ENCODE data around the gene SLC17A4.

Gene SLC17A4

GRCh38 chr6:25750906-25751305 lies 3.6 kb upstream of the SLC17A4 start:
- no peaks in the 10 kb centered on the region for H3K9me3 ChIP-seq (ENCODE audit: control insufficient read depth in 2 of 2, low read length in 2 of 2)
- no peak overlapping the region for H3K4me3 ChIP-seq (ENCODE audit: low read length in 2 of 2)
- no peak overlapping the region for H3K9ac ChIP-seq (ENCODE audit: low read length in 2 of 2)
- H3K27ac ChIP-seq (ENCODE audit: low read length): no peak overlapping the region
- H3K36me3 ChIP-seq (ENCODE audit: control insufficient read depth in 2 of 2, insufficient read depth in 2 of 2, low read length in 2 of 2): no peaks in the 10 kb centered on the region
- H3K4me1 ChIP-seq (ENCODE audit: control insufficient read depth, insufficient read depth, low read length): no peaks in the 10 kb centered on the region
- no peaks in the 10 kb centered on the region for H3K27me3 ChIP-seq (ENCODE audit: control insufficient read depth in 1 of 2, insufficient read depth in 2 of 2, low read length in 2 of 2)

DNA sequence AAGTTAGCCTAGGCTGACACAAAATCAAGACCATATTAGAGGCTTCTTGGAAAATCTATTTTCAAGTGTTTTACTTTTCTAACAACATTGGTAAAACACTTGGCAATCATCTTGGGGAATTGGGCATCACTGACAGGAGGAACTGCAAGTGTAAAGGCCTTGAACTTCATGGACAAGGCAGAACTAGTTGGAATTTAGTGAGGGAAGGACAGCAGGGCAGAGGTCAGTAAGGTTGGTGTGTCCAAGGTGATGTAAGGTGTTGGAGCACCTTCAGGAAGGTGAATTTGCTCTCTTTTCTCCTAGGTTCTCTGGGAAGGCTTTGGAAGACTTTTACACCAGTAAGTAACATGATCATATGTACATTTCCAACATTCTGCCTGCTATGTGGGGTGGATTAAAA lies 1.5 kb upstream of the SLC17A4 start:
- H3K27ac ChIP-seq (ENCODE audit: low read length): no peak overlapping the region
- no peaks in the 10 kb centered on the region for H3K27me3 ChIP-seq (ENCODE audit: control insufficient read depth in 1 of 2, insufficient read depth in 2 of 2, low read length in 2 of 2)
- no peaks in the 10 kb centered on the region for H3K9me3 ChIP-seq (ENCODE audit: control insufficient read depth in 2 of 2, low read length in 2 of 2)
- no peak overlapping the region for H3K4me3 ChIP-seq (ENCODE audit: low read length in 2 of 2)
- H3K9ac ChIP-seq (ENCODE audit: low read length in 2 of 2): no peak overlapping the region
- no peaks in the 10 kb centered on the region for H3K36me3 ChIP-seq (ENCODE audit: control insufficient read depth in 2 of 2, insufficient read depth in 2 of 2, low read length in 2 of 2)
- no peaks in the 10 kb centered on the region for H3K4me1 ChIP-seq (ENCODE audit: control insufficient read depth, insufficient read depth, low read length)

DNA sequence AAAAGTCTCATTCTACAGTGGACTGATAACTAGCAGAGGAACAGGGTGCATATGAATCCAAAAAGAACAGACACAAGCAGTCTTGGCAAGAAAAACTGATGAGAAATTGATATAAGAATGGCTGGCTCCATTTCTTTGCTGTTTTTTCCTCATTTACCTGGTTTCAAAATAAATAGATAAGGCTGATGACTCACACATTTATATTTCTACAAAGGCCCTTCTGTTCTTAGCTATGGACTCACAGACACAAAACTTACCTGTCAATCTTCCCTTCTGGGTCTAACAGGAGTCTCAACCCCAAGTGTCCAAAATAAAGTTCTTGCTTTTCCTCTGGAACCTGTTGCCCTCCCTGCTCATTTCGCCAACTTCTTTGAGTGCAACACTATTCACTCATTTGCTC lies 941 bp downstream of the SLC17A4 start:
- no peaks in the 10 kb centered on the region for H3K36me3 ChIP-seq (ENCODE audit: control insufficient read depth in 2 of 2, insufficient read depth in 2 of 2, low read length in 2 of 2)
- H3K27ac ChIP-seq (ENCODE audit: low read length): no peak overlapping the region
- H3K4me1 ChIP-seq (ENCODE audit: control insufficient read depth, insufficient read depth, low read length): no peaks in the 10 kb centered on the region
- no peaks in the 10 kb centered on the region for H3K9me3 ChIP-seq (ENCODE audit: control insufficient read depth in 2 of 2, low read length in 2 of 2)
- no peaks in the 10 kb centered on the region for H3K27me3 ChIP-seq (ENCODE audit: control insufficient read depth in 1 of 2, insufficient read depth in 2 of 2, low read length in 2 of 2)
- no peak overlapping the region for H3K4me3 ChIP-seq (ENCODE audit: low read length in 2 of 2)
- H3K9ac ChIP-seq (ENCODE audit: low read length in 2 of 2): no peak overlapping the region

DNA sequence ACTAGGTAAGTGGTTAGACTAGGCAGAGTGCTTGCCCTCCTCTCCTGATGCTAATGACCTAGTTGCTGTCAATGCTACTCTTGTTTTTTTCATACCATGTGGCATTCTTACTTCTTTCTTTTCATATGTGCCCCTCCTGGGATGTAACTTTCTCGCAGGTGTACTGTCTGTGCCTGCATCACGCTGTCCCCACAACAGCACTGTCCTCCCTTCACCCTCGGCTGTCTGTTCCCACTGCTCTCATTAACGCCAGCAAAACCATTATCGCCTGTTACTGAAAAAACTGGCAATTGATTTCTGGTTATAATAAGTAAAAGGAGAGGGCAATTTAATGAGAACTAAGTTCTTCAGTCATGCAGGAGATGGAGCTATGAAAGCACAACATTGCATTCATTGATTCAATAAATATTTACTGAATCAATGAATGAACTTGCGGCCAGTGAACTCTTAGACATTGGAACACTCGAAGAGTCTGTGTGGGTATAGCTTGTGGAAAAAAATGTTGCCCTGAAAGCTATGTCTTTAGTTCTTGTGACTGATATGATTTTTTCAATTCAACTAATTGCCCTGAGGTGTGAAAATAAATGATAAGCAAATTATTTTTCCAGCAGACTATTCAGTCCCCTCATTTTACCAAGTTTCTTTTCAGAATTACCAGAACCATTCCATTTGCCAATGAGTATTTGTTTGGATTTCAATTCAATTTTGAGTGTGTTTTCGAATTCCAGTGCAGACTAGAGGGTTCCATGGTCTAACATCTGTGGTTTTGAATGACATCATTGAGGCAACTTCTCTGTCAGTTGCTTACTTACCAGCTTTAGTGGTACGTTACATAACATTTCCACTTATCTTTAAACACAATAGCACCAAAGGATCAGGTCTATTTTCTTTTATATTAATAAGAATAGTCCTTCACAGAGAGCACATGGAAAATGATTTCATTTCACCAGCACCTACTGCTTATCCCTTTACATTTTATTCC lies 2.1 kb downstream of the SLC17A4 start:
- H3K4me1 ChIP-seq (ENCODE audit: control insufficient read depth, insufficient read depth, low read length): no peaks in the 10 kb centered on the region
- no peak overlapping the region for H3K4me3 ChIP-seq (ENCODE audit: low read length in 2 of 2)
- no peak overlapping the region for H3K27ac ChIP-seq (ENCODE audit: low read length)

DNA sequence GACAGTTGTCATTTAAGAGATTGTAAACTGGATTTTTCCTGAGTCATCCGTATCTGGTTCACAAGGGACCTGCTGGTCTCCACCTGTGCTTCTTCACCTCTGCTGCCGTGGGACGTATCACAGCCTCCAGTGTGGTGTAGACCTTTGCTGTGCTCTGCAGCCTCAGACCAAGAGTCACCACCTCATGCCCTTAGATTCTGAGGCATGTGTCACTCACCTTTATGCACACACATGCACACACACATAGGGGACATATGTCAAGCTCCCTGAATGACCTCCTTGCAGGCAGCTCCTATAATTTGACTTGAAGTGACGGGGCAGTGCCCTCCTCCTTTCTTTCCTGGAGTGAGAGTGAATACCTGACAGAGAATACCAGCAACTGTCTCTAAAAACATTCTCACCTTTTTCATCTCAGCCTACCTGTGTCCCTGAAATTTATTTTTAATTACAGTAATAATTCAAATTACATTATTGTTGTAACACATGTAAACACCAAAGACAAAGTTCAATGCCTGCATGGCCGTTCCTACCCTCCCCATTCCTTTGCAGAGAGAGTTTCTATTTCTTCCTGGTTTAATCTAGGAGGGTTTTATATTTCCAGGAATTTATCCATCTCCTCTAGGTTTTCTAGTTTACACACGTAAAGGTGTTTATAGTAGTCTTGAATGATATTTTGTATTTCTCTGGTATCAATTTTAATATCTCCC lies 3.5 kb downstream of the SLC17A4 start:
- Histone ChIP-seq H3K4me3 (ENCODE audit: low read length in 2 of 2) (no peak overlapping the region), H3K27ac (ENCODE audit: low read length) (no peak overlapping the region), H3K4me1 (ENCODE audit: control insufficient read depth, insufficient read depth, low read length) (no peaks in the 10 kb centered on the region), H3K27me3 (ENCODE audit: control insufficient read depth in 1 of 2, insufficient read depth in 2 of 2, low read length in 2 of 2) (no peaks in the 10 kb centered on the region), H3K9me3 (ENCODE audit: control insufficient read depth in 2 of 2, low read length in 2 of 2) (no peaks in the 10 kb centered on the region), H3K9ac (ENCODE audit: low read length in 2 of 2) (no peak overlapping the region), H3K36me3 (ENCODE audit: control insufficient read depth in 2 of 2, insufficient read depth in 2 of 2, low read length in 2 of 2) (no peaks in the 10 kb centered on the region)

More for the DNA sequence above, 2.1 kb downstream of the SLC17A4 start:
- H3K9ac ChIP-seq (ENCODE audit: low read length in 2 of 2): no peak overlapping the region
- H3K27me3 ChIP-seq (ENCODE audit: control insufficient read depth in 1 of 2, insufficient read depth in 2 of 2, low read length in 2 of 2): no peaks in the 10 kb centered on the region
- no peaks in the 10 kb centered on the region for H3K36me3 ChIP-seq (ENCODE audit: control insufficient read depth in 2 of 2, insufficient read depth in 2 of 2, low read length in 2 of 2)
- H3K9me3 ChIP-seq (ENCODE audit: control insufficient read depth in 2 of 2, low read length in 2 of 2): no peaks in the 10 kb centered on the region

DNA sequence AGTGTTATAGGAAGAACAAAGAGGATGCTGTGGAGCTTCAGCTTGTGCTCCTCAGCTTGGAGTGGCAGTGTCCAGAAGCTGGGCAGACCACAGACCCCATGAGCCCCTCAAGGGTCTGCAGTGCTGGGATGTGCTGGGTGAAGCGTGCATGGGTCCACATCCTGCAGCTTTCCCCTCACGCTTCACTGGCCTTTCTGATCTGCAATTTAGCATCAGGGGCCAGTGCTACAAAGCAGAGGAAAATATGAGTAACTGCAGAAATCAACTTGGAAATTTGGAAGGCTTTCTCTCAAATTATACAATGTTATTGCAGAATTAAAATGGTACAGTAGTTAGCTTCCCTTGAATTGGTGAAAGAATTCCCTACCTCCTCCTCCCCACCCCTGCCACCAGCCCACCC lies 10.1 kb downstream of the SLC17A4 start:
- H3K27ac ChIP-seq (ENCODE audit: low read length): no peak overlapping the region
- no peaks in the 10 kb centered on the region for H3K27me3 ChIP-seq (ENCODE audit: control insufficient read depth in 1 of 2, insufficient read depth in 2 of 2, low read length in 2 of 2)
- no peaks in the 10 kb centered on the region for H3K36me3 ChIP-seq (ENCODE audit: control insufficient read depth in 2 of 2, insufficient read depth in 2 of 2, low read length in 2 of 2)
- no peak overlapping the region for H3K4me3 ChIP-seq (ENCODE audit: low read length in 2 of 2)
- H3K9me3 ChIP-seq (ENCODE audit: control insufficient read depth in 2 of 2, low read length in 2 of 2): no peaks in the 10 kb centered on the region
- H3K9ac ChIP-seq (ENCODE audit: low read length in 2 of 2): no peak overlapping the region
- no peaks in the 10 kb centered on the region for H3K4me1 ChIP-seq (ENCODE audit: control insufficient read depth, insufficient read depth, low read length)

- Histone ChIP-seq H3K9ac (ENCODE audit: low read length in 2 of 2) (no peak overlapping the region), H3K36me3 (ENCODE audit: control insufficient read depth in 2 of 2, insufficient read depth in 2 of 2, low read length in 2 of 2) (no peaks in the 10 kb centered on the region), H3K4me1 (ENCODE audit: control insufficient read depth, insufficient read depth, low read length) (no peaks in the 10 kb centered on the region), H3K4me3 (ENCODE audit: low read length in 2 of 2) (no peak overlapping the region), H3K27me3 (ENCODE audit: control insufficient read depth in 1 of 2, insufficient read depth in 2 of 2, low read length in 2 of 2) (no peaks in the 10 kb centered on the region), H3K27ac (ENCODE audit: low read length) (no peak overlapping the region), H3K9me3 (ENCODE audit: control insufficient read depth in 2 of 2, low read length in 2 of 2) (no peaks in the 10 kb centered on the region)
Measured at GRCh38 chr6:25768566-25768965, 14.0 kb downstream of the SLC17A4 start.

DNA sequence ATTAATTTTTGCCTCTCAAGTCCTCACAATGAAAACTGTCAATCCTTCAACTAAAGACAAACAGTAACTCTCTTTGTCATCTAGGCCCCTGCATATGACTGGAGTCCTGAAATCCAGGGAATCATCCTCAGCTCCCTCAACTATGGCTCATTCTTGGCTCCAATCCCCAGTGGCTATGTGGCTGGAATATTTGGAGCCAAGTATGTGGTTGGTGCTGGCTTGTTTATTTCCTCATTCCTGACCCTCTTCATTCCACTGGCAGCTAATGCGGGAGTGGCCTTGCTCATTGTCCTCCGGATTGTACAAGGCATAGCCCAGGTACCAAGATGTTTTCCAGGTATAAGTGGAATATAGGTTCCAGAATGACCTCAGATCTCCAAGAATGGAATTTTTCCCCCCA lies 15.4 kb downstream of the SLC17A4 start:
- H3K4me1 ChIP-seq (ENCODE audit: control insufficient read depth, insufficient read depth, low read length): no peaks in the 10 kb centered on the region
- no peak overlapping the region for H3K27ac ChIP-seq (ENCODE audit: low read length)
- H3K27me3 ChIP-seq (ENCODE audit: control insufficient read depth in 1 of 2, insufficient read depth in 2 of 2, low read length in 2 of 2): no peaks in the 10 kb centered on the region
- H3K4me3 ChIP-seq (ENCODE audit: low read length in 2 of 2): no peak overlapping the region
- no peaks in the 10 kb centered on the region for H3K9me3 ChIP-seq (ENCODE audit: control insufficient read depth in 2 of 2, low read length in 2 of 2)
- no peaks in the 10 kb centered on the region for H3K36me3 ChIP-seq (ENCODE audit: control insufficient read depth in 2 of 2, insufficient read depth in 2 of 2, low read length in 2 of 2)
- no peak overlapping the region for H3K9ac ChIP-seq (ENCODE audit: low read length in 2 of 2)

GRCh38 chr6:25774120-25774715 lies 19.7 kb downstream of the SLC17A4 start:
- Histone ChIP-seq H3K36me3 (ENCODE audit: control insufficient read depth in 2 of 2, insufficient read depth in 2 of 2, low read length in 2 of 2) (no peaks in the 10 kb centered on the region), H3K27ac (ENCODE audit: low read length) (no peak overlapping the region), H3K9ac (ENCODE audit: low read length in 2 of 2) (no peak overlapping the region), H3K4me1 (ENCODE audit: control insufficient read depth, insufficient read depth, low read length) (no peaks in the 10 kb centered on the region), H3K27me3 (ENCODE audit: control insufficient read depth in 1 of 2, insufficient read depth in 2 of 2, low read length in 2 of 2) (no peaks in the 10 kb centered on the region), H3K9me3 (ENCODE audit: control insufficient read depth in 2 of 2, low read length in 2 of 2) (no peaks in the 10 kb centered on the region), H3K4me3 (ENCODE audit: low read length in 2 of 2) (no peak overlapping the region)

- H3K4me1 ChIP-seq (ENCODE audit: control insufficient read depth, insufficient read depth, low read length): no peaks in the 10 kb centered on the region
- H3K27ac ChIP-seq (ENCODE audit: low read length): no peak overlapping the region
- H3K4me3 ChIP-seq (ENCODE audit: low read length in 2 of 2): no peak overlapping the region
- no peaks in the 10 kb centered on the region for H3K36me3 ChIP-seq (ENCODE audit: control insufficient read depth in 2 of 2, insufficient read depth in 2 of 2, low read length in 2 of 2)
- H3K9ac ChIP-seq (ENCODE audit: low read length in 2 of 2): no peak overlapping the region
- no peaks in the 10 kb centered on the region for H3K27me3 ChIP-seq (ENCODE audit: control insufficient read depth in 1 of 2, insufficient read depth in 2 of 2, low read length in 2 of 2)
- no peaks in the 10 kb centered on the region for H3K9me3 ChIP-seq (ENCODE audit: control insufficient read depth in 2 of 2, low read length in 2 of 2)
Measured at GRCh38 chr6:25777031-25777430, 22.5 kb downstream of the SLC17A4 start.

All from stomach smooth muscle (tissue), 2 donors.